ENCODE data around the gene EPHB6. TPM values are rescaled to one million over a fixed set of nuclear protein-coding genes. Genes with fewer than 3 reads are reported as not detected.
A peak's percentile ranks its signal among the peaks of the same experiment; 100 is the strongest.

Gene EPHB6
- total RNA-seq, 6 donors from 2014 or later, result 5.7 to 34.6 (median 10.0) TPM

- ATAC-seq (ENCODE audit: low FRiP score in 2 of 2), result no peak
- Histone ChIP-seq H3K4me3 (no peak overlapping the region), H3K27ac (no peak overlapping the region), H3K36me3 (peaks cover 0 to 6% (median 0%) of the 10 kb centered on the region in 4 donors), H3K27me3 (no peaks in the 10 kb centered on the region), H3K9me3 (no peaks in the 10 kb centered on the region), H3K4me1 (peaks cover 2 to 23% (median 15%) of the 10 kb centered on the region in 4 donors)
- TF ChIP-seq POLR2AphosphoS5 (IDR thresholded peaks at IDR 0.05) (no peak), CTCF (IDR thresholded peaks at IDR 0.05) (no peak), EP300 (IDR thresholded peaks at IDR 0.05) (no peak), POLR2A (IDR thresholded peaks at IDR 0.05) (no peak)
- DNase-seq, result no peak
These were observed 4.5 kb downstream of the EPHB6 start for GRCh38 chr7:142859411-142859810.

GRCh38 chr7:142859829-142860228 is 5.0 kb downstream of the EPHB6 start:
- no peak overlapping the region for H3K4me3 ChIP-seq
- DNase-seq, result no peak
- H3K27ac ChIP-seq, result no peak overlapping the region
- ATAC-seq (ENCODE audit: low FRiP score in 2 of 2), result no peak
- no peaks in the 10 kb centered on the region for H3K27me3 ChIP-seq
- H3K36me3 ChIP-seq, result peaks cover 0 to 6% (median 0%) of the 10 kb centered on the region in 4 donors
- H3K4me1 ChIP-seq, result peaks cover 2 to 19% (median 15%) of the 10 kb centered on the region in 4 donors
- WGBS, 2 donors, result 29 to 46% methylated on average over 5 of the region's 5 CpGs
- no peak for TF ChIP-seq EP300 (IDR thresholded peaks at IDR 0.05)
- H3K9me3 ChIP-seq, result no peaks in the 10 kb centered on the region

- Histone ChIP-seq H3K4me1 (peaks cover 2 to 8% (median 5%) of the 10 kb centered on the region in 4 donors), H3K4me3 (no peak overlapping the region), H3K9me3 (no peaks in the 10 kb centered on the region), H3K36me3 (peaks cover 0 to 6% (median 0%) of the 10 kb centered on the region in 4 donors), H3K27ac (no peak overlapping the region), H3K27me3 (no peaks in the 10 kb centered on the region)
- DNase-seq (no peak), ATAC-seq (ENCODE audit: low FRiP score in 2 of 2) (no peak)
- WGBS, 2 donors, result 82 to 84% methylated on average over 3 of the region's 3 CpGs
- TF ChIP-seq CTCF (IDR thresholded peaks at IDR 0.05) (no peak), POLR2AphosphoS5 (IDR thresholded peaks at IDR 0.05) (no peak), POLR2A (IDR thresholded peaks at IDR 0.05) (no peak), EP300 (IDR thresholded peaks at IDR 0.05) (no peak)
These were observed 6.1 kb downstream of the EPHB6 start for GRCh38 chr7:142860968-142861367.

- Histone ChIP-seq H3K36me3 (peaks cover 0 to 6% (median 0%) of the 10 kb centered on the region in 4 donors), H3K4me1 (peaks cover 0 to 2% (median 0%) of the 10 kb centered on the region in 4 donors), H3K27ac (no peak overlapping the region), H3K27me3 (no peaks in the 10 kb centered on the region), H3K9me3 (no peaks in the 10 kb centered on the region), H3K4me3 (no peak overlapping the region)
- DNase-seq (no peak), ATAC-seq (ENCODE audit: low FRiP score in 2 of 2) (no peak)
- no peak for TF ChIP-seq CTCF (IDR thresholded peaks at IDR 0.05)
- TF ChIP-seq POLR2A (IDR thresholded peaks at IDR 0.05), result no peak
- no peak for TF ChIP-seq EP300 (IDR thresholded peaks at IDR 0.05)
- TF ChIP-seq POLR2AphosphoS5 (IDR thresholded peaks at IDR 0.05), result no peak
- WGBS, 2 donors, result 89 to 92% methylated on average over 4 of the region's 4 CpGs
These were observed 7.5 kb downstream of the EPHB6 start for GRCh38 chr7:142862351-142862750.

- TF ChIP-seq EP300 (IDR thresholded peaks at IDR 0.05), result no peak
- no peak for TF ChIP-seq POLR2A (IDR thresholded peaks at IDR 0.05)
- TF ChIP-seq CTCF (IDR thresholded peaks at IDR 0.05), result no peak
- TF ChIP-seq POLR2AphosphoS5 (IDR thresholded peaks at IDR 0.05), result no peak
- WGBS, 2 donors, result 85 to 91% methylated on average over 7 of the region's 7 CpGs
- DNase-seq (peak in 1 of 2 donors; percentile 29), ATAC-seq (ENCODE audit: low FRiP score in 2 of 2) (no peak)
- Histone ChIP-seq H3K27me3 (no peaks in the 10 kb centered on the region), H3K4me1 (peaks cover 0 to 2% (median 0%) of the 10 kb centered on the region in 4 donors), H3K9me3 (no peaks in the 10 kb centered on the region), H3K27ac (no peak overlapping the region), H3K4me3 (no peak overlapping the region), H3K36me3 (peaks cover 0 to 6% (median 0%) of the 10 kb centered on the region in 4 donors)
These were observed 8.0 kb downstream of the EPHB6 start for GRCh38 chr7:142862786-142863400.

Data from upper lobe of left lung (tissue), 6 donors.